GM12865 (cell line): Measurements from ENCODE around the gene BAIAP2.

Source experiments
- DNase-seq: peaks from one replicate; pipeline ENCODE4 v3.0.0; 2010; ENCODE audit warnings: low read depth
- H3K4me3 ChIP-seq: 2 replicates; pipeline ENCODE4 v1.5.1; 2011; ENCODE audit warnings: mild to moderate bottlenecking, low read depth, low read length, control low read depth
- CTCF ChIP-seq: IDR thresholded peaks from 2 replicates; pipeline ENCODE4 v1.5.1; 2011; ENCODE audit warnings: low read length, control low read depth, low read depth, inconsistent platforms; ENCODE audit not compliant: insufficient read depth; ENCODE audit errors: missing control alignments

The BAIAP2 gene

GRCh38 chr17:81160747-81161453, 125.9 kb downstream of the BAIAP2 start:
- no peak for TF ChIP-seq CTCF
- H3K4me3 ChIP-seq = no peak overlapping the region
- no peak for DNase-seq

- H3K4me3 ChIP-seq = no peak overlapping the region
- no peak for TF ChIP-seq CTCF
- DNase-seq = no peak
Measured at GRCh38 chr17:81161536-81161935, 126.6 kb downstream of the BAIAP2 start.

GRCh38 chr17:81161972-81162371, 127.0 kb downstream of the BAIAP2 start:
- TF ChIP-seq CTCF = no peak
- no peak for DNase-seq
- H3K4me3 ChIP-seq = no peak overlapping the region

- no peak overlapping the region for H3K4me3 ChIP-seq
- no peak for DNase-seq
- TF ChIP-seq CTCF = no peak
Measured at GRCh38 chr17:81162491-81162890, 127.5 kb downstream of the BAIAP2 start.

GRCh38 chr17:81163051-81163695, 128.2 kb downstream of the BAIAP2 start:
- no peak for TF ChIP-seq CTCF
- no peak for DNase-seq
- H3K4me3 ChIP-seq = no peak overlapping the region

- TF ChIP-seq CTCF = no peak
- H3K4me3 ChIP-seq = no peak overlapping the region
- DNase-seq = no peak
Measured at GRCh38 chr17:81163703-81164370, 128.9 kb downstream of the BAIAP2 start.
